ENCODE data around the gene CMTM3.
A peak's percentile ranks its signal among the peaks of the same experiment; 100 is the strongest.
"Not testable (repeated sequence)": the region's sequence is repeated elsewhere in the genome, so short reads cannot be mapped to it uniquely, and the experiment has no call there.

Gene CMTM3

GRCh38 chr16:66635406-66635805, 30.9 kb downstream of the CMTM3 start:
- no peak for DNase-seq (ENCODE audit: low spot score)

GRCh38 chr16:66636199-66636598, 31.7 kb downstream of the CMTM3 start:
- DNase-seq (ENCODE audit: low spot score), result no peak

- no peak for DNase-seq (ENCODE audit: low spot score)
Measured at GRCh38 chr16:66637806-66638205, 33.3 kb downstream of the CMTM3 start.

- DNase-seq (ENCODE audit: low spot score), result no peak
Measured at GRCh38 chr16:66639091-66639885, 34.8 kb downstream of the CMTM3 start.

DNA sequence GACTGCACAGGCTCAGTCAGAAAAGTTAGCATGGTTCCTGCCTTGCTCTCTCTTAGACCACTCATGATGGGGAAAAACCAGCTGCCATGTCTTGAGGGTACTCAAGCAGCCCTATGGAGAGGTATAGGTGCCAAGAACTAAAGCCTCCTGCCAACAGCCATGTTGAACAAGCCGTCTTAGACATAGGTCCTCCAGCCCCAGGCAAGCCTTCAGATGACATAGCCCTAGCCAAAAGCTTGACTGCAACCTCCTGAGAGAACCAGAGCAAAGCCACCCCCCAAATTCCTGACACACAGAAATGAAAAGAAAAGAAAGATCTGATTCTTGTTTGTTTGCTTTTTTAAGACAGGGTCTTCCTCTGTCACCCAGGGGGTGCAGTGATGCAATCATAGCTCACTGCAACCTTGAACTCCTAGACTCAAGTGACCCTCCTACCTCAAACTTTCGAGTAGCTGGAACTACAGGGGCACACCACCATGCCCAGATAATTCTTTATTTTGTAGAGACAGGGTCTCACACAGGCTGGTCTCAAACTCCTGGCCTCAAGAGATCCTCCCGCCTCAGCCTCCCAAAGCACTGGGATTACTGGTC, 36.3 kb downstream of the CMTM3 start:
- DNase-seq (ENCODE audit: low spot score), result no peak

DNA sequence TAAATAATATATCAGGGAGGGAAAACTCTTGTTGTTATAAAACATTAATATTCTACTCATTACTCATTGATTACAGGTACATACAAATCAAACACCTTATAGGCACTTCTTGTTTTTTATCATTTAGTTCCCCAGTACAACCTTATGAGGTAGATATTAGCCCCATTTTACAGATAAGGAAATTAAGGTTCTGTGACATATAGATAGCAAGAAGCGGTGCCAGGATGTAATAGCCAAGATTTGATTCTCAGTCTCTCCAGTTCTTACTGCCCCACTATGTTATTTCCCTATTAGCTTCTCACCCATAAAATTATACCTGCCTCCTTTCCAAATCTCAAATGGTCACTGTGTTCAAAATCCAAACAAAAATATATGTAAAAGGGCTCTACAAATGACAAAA, 36.9 kb downstream of the CMTM3 start:
- no peak for DNase-seq (ENCODE audit: low spot score)

- no peak for DNase-seq (ENCODE audit: low spot score)
Measured at GRCh38 chr16:66647866-66648265, 43.4 kb downstream of the CMTM3 start.

DNA sequence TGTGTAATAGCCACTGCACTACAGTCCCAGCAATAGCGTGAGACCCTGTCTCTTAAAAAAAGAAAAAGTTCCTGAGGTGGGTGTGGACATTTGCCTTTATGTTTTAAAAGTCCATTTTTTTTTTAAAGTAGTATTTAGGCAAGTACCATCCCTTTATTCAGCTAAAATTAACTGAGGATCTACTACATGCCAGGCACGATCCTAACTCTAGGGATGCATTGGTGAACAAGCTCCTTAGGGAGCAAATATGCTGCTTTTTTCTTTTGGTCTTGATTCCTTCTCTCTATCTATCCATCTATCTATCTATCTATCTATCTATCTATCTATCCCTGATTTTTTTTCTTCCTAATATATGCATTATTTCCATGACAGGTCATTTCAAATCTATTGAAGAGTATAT, 44.7 kb downstream of the CMTM3 start:
- no peak for DNase-seq (ENCODE audit: low spot score)

GRCh38 chr16:66649636-66650205, 45.2 kb downstream of the CMTM3 start:
- no peak for DNase-seq (ENCODE audit: low spot score)

DNA sequence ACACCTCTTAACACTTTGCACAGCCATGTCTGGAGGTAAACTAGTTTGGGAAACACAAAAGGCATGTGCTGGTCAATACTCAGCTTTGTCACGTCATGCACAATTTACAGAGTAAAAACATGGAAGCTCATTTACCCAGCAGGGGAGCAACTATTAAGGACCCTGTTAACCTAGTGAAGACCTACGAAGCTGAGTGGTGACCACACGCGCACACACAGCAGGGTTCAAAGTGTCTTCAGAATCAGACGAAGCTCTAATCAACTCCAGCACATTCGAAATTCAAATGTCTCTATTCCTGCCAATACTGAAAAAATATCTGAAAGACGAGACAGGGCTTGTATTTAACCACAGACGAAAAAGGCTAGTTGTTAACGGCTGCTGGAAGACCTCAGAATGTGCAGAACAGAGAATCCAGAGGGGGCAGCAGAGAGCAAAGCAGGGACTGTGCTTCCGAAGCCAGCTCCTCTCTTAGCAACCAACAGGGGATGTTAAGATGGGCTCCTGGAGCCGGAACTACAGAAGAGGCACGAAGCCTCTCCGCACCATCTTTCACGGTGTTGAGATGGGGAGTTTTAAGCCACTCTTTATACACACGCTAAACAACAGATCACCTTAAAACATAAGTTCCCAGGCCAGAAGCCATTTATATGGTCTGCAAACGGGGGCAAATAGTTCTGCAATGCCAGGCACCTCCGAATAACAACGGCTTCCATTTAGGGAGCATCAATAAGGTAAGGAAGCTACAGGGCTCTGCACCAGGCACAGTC, 46.4 kb downstream of the CMTM3 start:
- DNase-seq (ENCODE audit: low spot score), result peak; percentile 88

GRCh38 chr16:66651474-66651765, 46.9 kb downstream of the CMTM3 start:
- DNase-seq (ENCODE audit: low spot score), result no peak

DNA sequence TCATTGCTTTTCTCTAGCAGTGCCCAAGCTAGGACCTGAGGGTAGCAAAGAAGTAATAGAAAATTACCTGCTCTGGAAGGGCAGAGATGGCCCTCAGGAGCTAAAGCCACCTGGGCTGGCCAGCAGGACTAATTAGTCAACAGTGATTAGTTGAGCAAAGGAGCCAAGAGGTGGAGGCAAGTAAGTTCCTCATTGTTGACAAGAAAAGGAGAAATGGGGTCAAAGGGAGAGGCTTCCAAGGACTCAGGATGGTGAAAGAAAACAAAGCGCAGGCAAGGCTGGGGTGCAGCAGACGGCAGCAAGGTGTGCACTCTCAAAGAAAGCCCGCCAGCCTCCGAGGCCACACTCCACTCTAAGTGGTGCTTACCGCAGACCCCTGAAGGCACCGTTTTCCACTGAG, 47.5 kb downstream of the CMTM3 start:
- no peak for DNase-seq (ENCODE audit: low spot score)

- no peak for DNase-seq (ENCODE audit: low spot score)
Measured at GRCh38 chr16:66652661-66653360, 48.3 kb downstream of the CMTM3 start.

DNA sequence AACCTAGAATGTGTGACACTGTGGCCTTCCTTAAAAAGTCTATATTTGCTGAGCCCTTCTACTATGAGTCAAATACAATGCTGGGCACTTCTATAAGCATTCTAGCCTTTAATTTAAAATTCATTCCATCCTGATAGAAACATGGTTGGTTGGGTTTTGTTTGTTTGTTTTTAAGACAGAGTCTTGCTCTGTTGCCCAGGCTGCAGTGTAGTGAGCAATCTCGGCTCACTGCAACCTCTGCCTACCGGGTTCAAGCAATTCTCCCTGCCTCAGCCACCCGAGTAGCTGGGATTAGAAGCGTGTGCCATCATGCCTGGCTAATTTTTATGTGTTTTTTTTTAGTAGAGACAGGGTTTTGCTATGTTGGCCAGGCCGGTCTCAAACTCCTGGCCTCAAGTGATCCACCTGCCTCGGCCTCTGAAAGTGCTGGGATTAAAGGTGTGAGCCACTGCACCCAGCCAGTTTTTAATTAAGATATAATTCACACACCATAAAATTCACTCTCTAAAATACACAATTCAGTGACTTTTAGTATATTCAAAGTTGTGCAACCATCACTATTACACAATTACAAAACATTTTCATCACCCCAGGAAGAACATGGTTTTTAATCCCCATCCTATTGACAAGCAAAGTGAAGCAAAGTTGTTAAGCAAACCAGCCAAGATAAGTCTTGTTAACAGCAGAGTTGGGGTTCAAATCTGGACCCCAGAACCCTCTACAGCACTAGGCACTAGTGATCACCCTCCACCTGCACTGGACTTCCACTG, 49.3 kb downstream of the CMTM3 start:
- no peak for DNase-seq (ENCODE audit: low spot score)

GRCh38 chr16:66656547-66656946, 52.0 kb downstream of the CMTM3 start:
- DNase-seq (ENCODE audit: low spot score), result no peak

DNA sequence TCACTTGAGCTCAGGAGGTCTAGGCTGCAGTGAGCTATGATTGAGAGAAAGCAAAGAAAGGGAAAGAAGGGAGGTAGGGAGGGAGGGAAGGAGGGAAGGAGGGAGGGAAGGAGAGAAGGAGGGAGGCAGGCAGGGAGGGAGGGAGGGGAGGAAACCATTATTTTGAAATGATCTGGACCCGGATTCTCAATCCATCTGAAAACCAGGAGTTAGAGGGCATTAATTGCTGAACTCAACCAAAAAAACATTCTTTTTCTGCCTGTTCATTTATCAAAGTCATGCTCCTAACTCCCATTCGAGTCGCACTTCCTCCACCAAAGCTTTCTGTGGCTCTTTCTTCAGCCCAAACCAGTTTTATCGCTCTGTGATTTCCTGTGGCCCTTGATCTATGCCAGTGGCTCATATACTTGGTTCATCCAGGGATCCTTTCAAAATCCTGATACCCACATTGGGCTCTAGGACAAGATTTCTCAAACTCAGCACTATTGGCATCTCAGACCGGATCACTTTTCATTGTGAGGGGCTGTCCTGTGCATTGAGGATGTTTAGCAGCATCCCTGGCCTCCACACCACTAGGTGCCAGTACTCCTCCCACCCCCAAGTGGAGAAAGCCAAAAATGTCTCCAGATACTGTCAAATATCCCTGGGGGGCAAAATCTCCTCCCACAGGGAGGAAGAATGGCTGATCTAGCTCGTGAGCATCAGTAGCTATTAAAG, 53.8 kb downstream of the CMTM3 start:
- DNase-seq (ENCODE audit: low spot score), result no peak

- no peak for DNase-seq (ENCODE audit: low spot score)
Measured at GRCh38 chr16:66658860-66659190, 54.3 kb downstream of the CMTM3 start.

GRCh38 chr16:66660422-66661209, 56.1 kb downstream of the CMTM3 start:
- peak; percentile 70 for DNase-seq (ENCODE audit: low spot score)

DNA sequence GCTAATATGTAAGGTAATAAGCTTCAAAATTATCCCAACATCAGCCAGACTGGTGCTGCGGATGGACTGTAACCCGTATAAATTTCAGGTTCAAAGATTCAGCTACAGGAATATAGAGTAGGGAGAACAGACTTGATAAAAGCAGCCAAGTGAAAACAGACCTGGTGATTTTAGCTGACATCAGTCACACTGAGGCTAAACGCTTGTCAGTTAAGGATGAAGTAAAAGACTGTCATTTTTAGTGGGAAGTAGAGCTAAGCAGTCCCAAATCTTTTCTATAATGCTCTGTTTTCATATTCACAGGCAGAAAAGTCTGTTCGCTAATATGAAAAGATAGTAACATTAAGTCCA, 56.7 kb downstream of the CMTM3 start:
- no peak for DNase-seq (ENCODE audit: low spot score)

- not testable (repeated sequence) for DNase-seq (ENCODE audit: low spot score)
Measured at GRCh38 chr16:66661671-66662346, 57.3 kb downstream of the CMTM3 start.
